A549 (cell line): Measurements from ENCODE around the gene MME. TPM values are rescaled to one million over a fixed set of nuclear protein-coding genes. Genes with fewer than 3 reads are reported as not detected.

Experiments used
- ATAC-seq, 2 experiments: fragments of 200-7000 bp in 1 of 2; fragments of >200 bp in 1 of 2; cut with Nextera tagmentation in 1 of 2; cut with Tn5 transposase in 1 of 2; 3 replicates each; pipeline versions ENCODE4 v1.8.0 to v1.9.1; 2018 to 2020; ENCODE audit warnings: mild to moderate bottlenecking in 1 of 2, moderate library complexity in 1 of 2
- CTCF ChIA-PET: fragments of 300-600 bp; sonication (Branson Sonifier 250); formaldehyde crosslinking; extraction: SDS; loops from one replicate; lab custom pipeline; 2021; ENCODE audit warnings: antibody characterized with exemption, inconsistent platforms; lab: Yijun Ruan, JAX
- POLR2A ChIA-PET: fragments of 350-600 bp; formaldehyde crosslinking; extraction: SDS; loops from one replicate; lab custom pipeline; 2021; ENCODE audit warnings: antibody characterized with exemption, inconsistent platforms; lab: Yijun Ruan, JAX
- DNase-seq, 2 experiments: peaks; one replicate each; pipeline versions ENCODE4 v3.0.0 to v3.0.0-alpha.2; 2011 to 2016; ENCODE audit warnings: low read depth in 1 of 2, low spot score in 1 of 2
- FAIRE-seq: peaks from 2 replicates; lab custom pipeline; 2011; peaks lifted over from hg19 to GRCh38; lab: Jason Lieb, UNC
- H3K27ac ChIP-seq, 2 experiments: fragments of >200 bp; sonication (Bioruptor Twin); formaldehyde crosslinking; 3 replicates each; pipeline ENCODE4 v1.5.1; 2016 to 2017
- H3K4me1 ChIP-seq: fragments of >200 bp; sonication (Bioruptor Twin); formaldehyde crosslinking; 3 replicates; pipeline ENCODE4 v1.6.1; 2016
- H3K4me2 ChIP-seq: fragments of >200 bp; sonication (Bioruptor Twin); formaldehyde crosslinking; 3 replicates; pipeline ENCODE4 v1.6.1; 2016
- H3K4me3 ChIP-seq: fragments of >200 bp; sonication (Bioruptor Twin); formaldehyde crosslinking; 3 replicates; pipeline ENCODE4 v1.5.1; 2016
- H3K9me3 ChIP-seq: fragments of >200 bp; sonication (Bioruptor Twin); formaldehyde crosslinking; 3 replicates; pipeline ENCODE4 v1.6.1; 2016
- CHD2 ChIP-seq: fragments of 150-350 bp; IDR thresholded peaks from 2 replicates; pipeline ENCODE4 v1.6.1; 2014; ENCODE audit warnings: low read length; ENCODE audit not compliant: partially characterized antibody
- CHD4 ChIP-seq: fragments of 200-600 bp; sonication (generic); IDR thresholded peaks from 2 replicates; pipeline ENCODE4 v1.6.1; 2016; ENCODE audit warnings: antibody characterized with exemption, mild to moderate bottlenecking, borderline replicate concordance
- EHF ChIP-seq: fragments of 250-450 bp; sonication (Bioruptor Pico); IDR thresholded peaks from 2 replicates; pipeline ENCODE4 v1.5.0; 2020; ENCODE audit warnings: mild to moderate bottlenecking
- EHMT2 ChIP-seq: fragments of 200-600 bp; sonication (generic); IDR thresholded peaks from 2 replicates; pipeline ENCODE4 v1.6.1; 2016; ENCODE audit warnings: antibody characterized with exemption, low read depth, mild to moderate bottlenecking, moderate library complexity
- FOSB ChIP-seq: fragments of 250-450 bp; sonication (Bioruptor Pico); IDR thresholded peaks from 2 replicates; pipeline ENCODE4 v1.5.0; 2020; ENCODE audit warnings: mild to moderate bottlenecking, moderate library complexity
- FOSL2 ChIP-seq, 2 experiments: fragments of 450-650 bp in 1 of 2; fragments of >200 bp in 1 of 2; sonication (Bioruptor Twin) in 1 of 2; formaldehyde crosslinking; IDR thresholded peaks; 2 replicates each; pipeline versions ENCODE4 v1.5.0 to v1.6.1; 2016 to 2020; ENCODE audit warnings: mild to moderate bottlenecking in 1 of 2, moderate library complexity in 1 of 2
- GATA3 ChIP-seq: IDR thresholded peaks from 2 replicates; pipeline ENCODE4 v1.6.1; 2012; ENCODE audit warnings: borderline replicate concordance
- HEYL ChIP-seq: fragments of 250-450 bp; sonication (Bioruptor Pico); IDR thresholded peaks from 2 replicates; pipeline ENCODE4 v1.8.0; 2021; ENCODE audit warnings: mild to moderate bottlenecking, moderate library complexity
- HOXA7 ChIP-seq: fragments of 250-450 bp; sonication (Bioruptor Pico); IDR thresholded peaks from 2 replicates; pipeline ENCODE4 v1.5.0; 2020; ENCODE audit warnings: mild to moderate bottlenecking, moderate library complexity
- HOXB5 ChIP-seq: fragments of 250-450 bp; sonication (Bioruptor Pico); IDR thresholded peaks from 2 replicates; pipeline ENCODE4 v1.5.0; 2020; ENCODE audit warnings: mild to moderate bottlenecking, moderate library complexity
- MAZ ChIP-seq: fragments of 150-350 bp; IDR thresholded peaks from 2 replicates; pipeline ENCODE4 v1.6.1; 2014; ENCODE audit warnings: antibody characterized with exemption, low read depth, low read length, borderline replicate concordance
- NR3C1 ChIP-seq: fragments of >200 bp; sonication (Bioruptor Twin); formaldehyde crosslinking; IDR thresholded peaks from 3 replicates; pipeline ENCODE4 v1.6.1; 2017
- PHF8 ChIP-seq: fragments of 200-600 bp; sonication (generic); IDR thresholded peaks from 2 replicates; pipeline ENCODE4 v1.6.1; 2016; ENCODE audit warnings: low read depth, mild to moderate bottlenecking, antibody characterized with exemption, moderate library complexity, borderline replicate concordance
- RARB ChIP-seq: fragments of 250-450 bp; sonication (Bioruptor Pico); IDR thresholded peaks from 2 replicates; pipeline ENCODE4 v1.8.0; 2021; ENCODE audit warnings: mild to moderate bottlenecking, moderate library complexity
- RFX5 ChIP-seq: fragments of 450-650 bp; IDR thresholded peaks from 2 replicates; pipeline ENCODE4 v1.7.1; 2014; ENCODE audit warnings: antibody characterized with exemption, mild to moderate bottlenecking, moderate library complexity
- SREBF2 ChIP-seq: fragments of 450-650 bp; IDR thresholded peaks from 2 replicates; pipeline ENCODE4 v1.6.1; 2014; ENCODE audit warnings: mild to moderate bottlenecking, moderate library complexity
- whole genome bisulfite sequencing: methylation state at CpG from one replicate; pipeline ENCODE4 v1.1.6; 2017; ENCODE audit errors: missing lambda C conversion rate; 5-methylcytosine and 5-hydroxymethylcytosine counted together
- polyA plus RNA-seq, 4 experiments: library from polyadenylated mRNA; depleted of rRNA in 3 of 4; stranded (reverse); fragments of >200 nt; fragmentation: RNase III in 1 of 4; extraction: RNeasy Plus Mini Kit Qiagen cat#74134 plus additional on column Dnase treatment in 1 of 4; gene quantifications; 2 replicates in 3 of 4; 3 replicates in 1 of 4; pipeline ENCODE4 v1.2.3, GENCODE V29; 2011 to 2017
- TF ChIP-seq, protein P1 (sequence below): fragments of 150-350 bp; IDR thresholded peaks from 2 replicates; pipeline ENCODE4 v1.6.1; 2014; ENCODE audit warnings: low read depth, mild to moderate bottlenecking, low read length
- TF ChIP-seq, protein P2 (sequence below): fragments of 250-450 bp; sonication (Bioruptor Pico); IDR thresholded peaks from 2 replicates; pipeline ENCODE4 v1.5.0; 2021; ENCODE audit warnings: mild to moderate bottlenecking, moderate library complexity, borderline replicate concordance
- TF ChIP-seq, protein P3 (sequence below): fragments of 450-650 bp; IDR thresholded peaks from 2 replicates; pipeline ENCODE4 v1.6.1; 2014; ENCODE audit warnings: antibody characterized with exemption
- TF ChIP-seq, protein P4 (sequence below): fragments of >200 bp; sonication (Bioruptor Twin); formaldehyde crosslinking; IDR thresholded peaks from 3 replicates; pipeline ENCODE4 v1.5.1; 2016

Gene MME
- polyA plus RNA-seq, 2 of the 4 experiments (the other 2 are of a cell fraction) = not detected

DNA sequence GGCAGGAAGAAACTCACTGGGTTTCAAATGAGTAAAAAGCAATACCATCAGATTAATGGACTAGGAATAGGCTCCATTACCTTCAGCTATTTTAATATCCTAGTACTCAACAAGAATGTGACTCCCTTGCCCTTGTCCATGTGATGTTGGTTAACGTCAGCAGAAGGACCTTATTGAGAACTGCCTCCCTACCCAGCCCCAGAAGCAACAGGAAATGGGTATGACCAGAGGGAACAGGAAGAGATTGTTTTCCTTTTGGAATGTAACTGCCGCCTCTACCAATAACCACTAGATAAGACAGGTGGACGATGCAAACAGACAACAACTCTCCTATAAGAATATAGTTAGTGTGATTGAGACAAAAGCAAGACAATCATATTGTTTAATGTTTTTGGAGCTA is 10.4 kb upstream of the MME start:
- no peak for ATAC-seq
- no peak overlapping the region for H3K27ac ChIP-seq
- no peak for FAIRE-seq
- ChIA-PET CTCF (no interaction called here), POLR2A (no interaction called here)
- no peak overlapping the region for H3K4me3 ChIP-seq
- no peak for DNase-seq
- TF ChIP-seq CHD4 = no peak
- H3K4me2 ChIP-seq = no peak overlapping the region
- H3K9me3 ChIP-seq = no peaks in the 10 kb centered on the region
- WGBS = 45% methylated on average over 3 of the region's 3 CpGs
- H3K4me1 ChIP-seq = no peaks in the 10 kb centered on the region

DNA sequence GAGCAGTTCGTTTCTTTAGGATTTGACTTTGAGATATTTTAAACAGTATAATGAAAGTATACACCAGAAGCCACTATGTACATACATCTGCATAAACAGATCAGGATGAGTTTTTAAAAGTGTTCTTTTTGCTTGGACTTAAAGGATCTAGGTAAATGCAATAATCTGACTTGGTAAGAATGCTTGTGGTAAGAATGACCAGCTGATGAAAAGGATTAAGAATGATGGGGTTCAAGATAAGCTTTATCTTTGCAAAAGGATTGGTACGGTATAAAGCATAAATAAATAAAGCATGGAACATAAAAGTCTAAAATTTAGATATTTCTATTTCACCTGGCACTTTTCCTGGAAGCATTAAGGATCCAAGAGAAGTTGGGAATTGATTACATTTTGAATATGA is 9.8 kb upstream of the MME start:
- no peak for FAIRE-seq
- no peak overlapping the region for H3K4me3 ChIP-seq
- DNase-seq = no peak
- POLR2A ChIA-PET = no interaction called here
- CTCF ChIA-PET = no interaction called here
- H3K27ac ChIP-seq = no peak overlapping the region
- peaks cover 1% of the 10 kb centered on the region; the same call in 1 of the 3 replicates for H3K9me3 ChIP-seq
- no peak for ATAC-seq
- WGBS = 27% methylated on average over 2 of the region's 2 CpGs
- no peak overlapping the region for H3K4me2 ChIP-seq
- TF ChIP-seq, protein P1, sequence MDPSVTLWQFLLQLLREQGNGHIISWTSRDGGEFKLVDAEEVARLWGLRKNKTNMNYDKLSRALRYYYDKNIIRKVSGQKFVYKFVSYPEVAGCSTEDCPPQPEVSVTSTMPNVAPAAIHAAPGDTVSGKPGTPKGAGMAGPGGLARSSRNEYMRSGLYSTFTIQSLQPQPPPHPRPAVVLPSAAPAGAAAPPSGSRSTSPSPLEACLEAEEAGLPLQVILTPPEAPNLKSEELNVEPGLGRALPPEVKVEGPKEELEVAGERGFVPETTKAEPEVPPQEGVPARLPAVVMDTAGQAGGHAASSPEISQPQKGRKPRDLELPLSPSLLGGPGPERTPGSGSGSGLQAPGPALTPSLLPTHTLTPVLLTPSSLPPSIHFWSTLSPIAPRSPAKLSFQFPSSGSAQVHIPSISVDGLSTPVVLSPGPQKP = no peak
- TF ChIP-seq HOXA7 (no peak), RARB (no peak), HEYL (CRISPR knock-in tag) (no peak), FOSL2 (IDR thresholded peaks at IDR 0.05) (no peak), FOSL2 (CRISPR knock-in tag; IDR thresholded peaks at IDR 0.05) (no peak), NR3C1 (no peak), MAZ (no peak), FOSB (CRISPR knock-in tag) (no peak), EHF (CRISPR knock-in tag) (no peak), HOXB5 (no peak), EHMT2 (no peak), SREBF2 (no peak), RFX5 (no peak), CHD2 (no peak), PHF8 (no peak), GATA3 (no peak)
- TF ChIP-seq, protein P2, sequence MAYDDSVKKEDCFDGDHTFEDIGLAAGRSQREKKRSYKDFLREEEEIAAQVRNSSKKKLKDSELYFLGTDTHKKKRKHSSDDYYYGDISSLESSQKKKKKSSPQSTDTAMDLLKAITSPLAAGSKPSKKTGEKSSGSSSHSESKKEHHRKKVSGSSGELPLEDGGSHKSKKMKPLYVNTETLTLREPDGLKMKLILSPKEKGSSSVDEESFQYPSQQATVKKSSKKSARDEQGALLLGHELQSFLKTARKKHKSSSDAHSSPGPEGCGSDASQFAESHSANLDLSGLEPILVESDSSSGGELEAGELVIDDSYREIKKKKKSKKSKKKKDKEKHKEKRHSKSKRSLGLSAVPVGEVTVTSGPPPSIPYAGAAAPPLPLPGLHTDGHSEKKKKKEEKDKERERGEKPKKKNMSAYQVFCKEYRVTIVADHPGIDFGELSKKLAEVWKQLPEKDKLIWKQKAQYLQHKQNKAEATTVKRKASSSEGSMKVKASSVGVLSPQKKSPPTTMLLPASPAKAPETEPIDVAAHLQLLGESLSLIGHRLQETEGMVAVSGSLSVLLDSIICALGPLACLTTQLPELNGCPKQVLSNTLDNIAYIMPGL (CRISPR knock-in tag) = no peak
- TF ChIP-seq, protein P3, sequence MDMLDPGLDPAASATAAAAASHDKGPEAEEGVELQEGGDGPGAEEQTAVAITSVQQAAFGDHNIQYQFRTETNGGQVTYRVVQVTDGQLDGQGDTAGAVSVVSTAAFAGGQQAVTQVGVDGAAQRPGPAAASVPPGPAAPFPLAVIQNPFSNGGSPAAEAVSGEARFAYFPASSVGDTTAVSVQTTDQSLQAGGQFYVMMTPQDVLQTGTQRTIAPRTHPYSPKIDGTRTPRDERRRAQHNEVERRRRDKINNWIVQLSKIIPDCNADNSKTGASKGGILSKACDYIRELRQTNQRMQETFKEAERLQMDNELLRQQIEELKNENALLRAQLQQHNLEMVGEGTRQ = no peak
- TF ChIP-seq, protein P4, sequence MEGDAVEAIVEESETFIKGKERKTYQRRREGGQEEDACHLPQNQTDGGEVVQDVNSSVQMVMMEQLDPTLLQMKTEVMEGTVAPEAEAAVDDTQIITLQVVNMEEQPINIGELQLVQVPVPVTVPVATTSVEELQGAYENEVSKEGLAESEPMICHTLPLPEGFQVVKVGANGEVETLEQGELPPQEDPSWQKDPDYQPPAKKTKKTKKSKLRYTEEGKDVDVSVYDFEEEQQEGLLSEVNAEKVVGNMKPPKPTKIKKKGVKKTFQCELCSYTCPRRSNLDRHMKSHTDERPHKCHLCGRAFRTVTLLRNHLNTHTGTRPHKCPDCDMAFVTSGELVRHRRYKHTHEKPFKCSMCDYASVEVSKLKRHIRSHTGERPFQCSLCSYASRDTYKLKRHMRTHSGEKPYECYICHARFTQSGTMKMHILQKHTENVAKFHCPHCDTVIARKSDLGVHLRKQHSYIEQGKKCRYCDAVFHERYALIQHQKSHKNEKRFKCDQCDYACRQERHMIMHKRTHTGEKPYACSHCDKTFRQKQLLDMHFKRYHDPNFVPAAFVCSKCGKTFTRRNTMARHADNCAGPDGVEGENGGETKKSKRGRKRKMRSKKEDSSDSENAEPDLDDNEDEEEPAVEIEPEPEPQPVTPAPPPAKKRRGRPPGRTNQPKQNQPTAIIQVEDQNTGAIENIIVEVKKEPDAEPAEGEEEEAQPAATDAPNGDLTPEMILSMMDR = no peak
- no peaks in the 10 kb centered on the region for H3K4me1 ChIP-seq
